ENCODE data around the gene LAT.
A peak's percentile ranks its signal among the peaks of the same experiment; 100 is the strongest.
"Not testable (repeated sequence)": the region's sequence is repeated elsewhere in the genome, so short reads cannot be mapped to it uniquely, and the experiment has no call there.

LAT gene

DNA sequence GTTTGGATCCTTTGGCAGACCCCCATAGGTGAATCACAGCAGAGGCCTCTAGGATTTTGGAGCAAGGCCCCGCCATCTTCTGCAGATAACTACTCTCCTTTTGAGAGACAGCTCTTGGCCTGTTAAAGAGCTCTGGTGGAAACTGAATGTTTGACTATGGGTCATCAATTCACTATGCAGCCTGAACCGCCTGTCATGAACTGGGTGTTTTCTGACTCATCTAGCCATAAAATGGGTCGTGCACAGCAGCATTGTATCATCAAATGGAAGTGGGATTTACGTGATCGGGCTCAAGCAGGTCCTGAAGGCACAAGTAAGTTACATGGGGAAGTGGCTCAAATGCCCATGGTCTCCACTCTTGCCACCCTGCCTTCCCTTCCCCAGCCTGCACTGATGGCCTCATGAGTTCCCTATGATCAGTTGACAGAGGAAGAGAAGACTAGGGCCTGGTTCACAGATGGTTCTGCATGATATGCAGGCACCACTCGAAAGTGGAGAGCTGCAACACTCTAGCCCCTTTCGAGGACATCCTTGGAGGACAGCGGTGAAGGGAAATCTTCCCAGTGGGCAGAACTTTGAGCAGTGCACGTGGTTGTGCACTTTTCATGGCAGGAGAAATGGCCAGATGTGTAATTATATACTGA is 19.8 kb downstream of the LAT start:
- DNase-seq; H3K9me3 ChIP-seq (ENCODE audit: control insufficient read depth, low read length); H3K27ac ChIP-seq (ENCODE audit: insufficient read depth, low read length, poor library complexity, severe bottlenecking); H3K4me3 ChIP-seq (ENCODE audit: insufficient read depth, low read depth, low read length, poor library complexity, severe bottlenecking); H3K36me3 ChIP-seq (ENCODE audit: control insufficient read depth, insufficient read depth, low read length); H3K27me3 ChIP-seq (replicated peaks; ENCODE audit: control insufficient read depth, insufficient read depth, low read length, poor library complexity, severe bottlenecking): not testable (repeated sequence)
- peaks cover 21% of the 10 kb centered on the region for H3K4me1 ChIP-seq (ENCODE audit: control insufficient read depth, insufficient read depth, low read length, poor library complexity, severe bottlenecking)

DNA sequence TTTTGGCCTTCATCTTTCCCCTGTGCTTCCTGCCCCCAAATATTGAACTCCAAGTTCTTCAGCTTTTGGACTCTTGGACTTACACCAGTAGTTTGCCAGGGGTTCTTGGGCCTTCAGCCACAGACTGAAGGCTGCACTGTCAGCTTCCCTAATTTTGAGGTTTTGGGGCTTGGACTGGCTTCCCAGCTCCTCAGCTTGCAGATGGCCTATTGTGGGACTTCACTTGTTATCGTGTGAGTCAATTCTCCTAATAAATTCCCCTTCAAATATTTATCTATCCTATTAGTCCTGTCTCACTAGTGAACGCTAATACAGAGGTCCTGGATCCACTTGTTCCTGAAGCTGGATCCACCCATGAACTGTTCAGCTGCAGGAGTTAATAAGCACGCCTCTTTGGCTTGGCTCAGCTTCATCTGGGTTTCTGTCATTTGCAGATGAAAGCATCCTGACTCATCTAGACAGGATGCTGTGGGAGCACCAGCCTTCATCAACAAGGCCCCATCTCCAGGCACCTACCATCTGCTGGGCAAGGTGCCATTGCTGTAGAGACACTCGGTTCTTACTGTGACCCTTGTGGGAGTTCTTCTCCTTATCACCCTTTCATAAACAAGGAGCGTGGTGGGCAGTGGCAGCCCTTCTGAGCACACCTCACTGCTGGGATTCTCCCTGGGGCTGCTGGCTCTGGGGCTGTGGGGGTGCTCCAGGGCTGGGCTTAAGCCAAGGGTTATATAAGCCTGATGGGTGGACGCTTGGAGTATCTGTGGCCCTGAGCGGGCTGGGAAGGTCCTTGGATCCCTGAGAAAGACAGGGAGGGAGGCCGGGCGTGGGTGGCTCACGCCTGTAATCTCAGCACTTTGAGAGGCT is 23.1 kb downstream of the LAT start:
- H3K9me3 ChIP-seq (ENCODE audit: control insufficient read depth, low read length), result no peaks in the 10 kb centered on the region
- peaks cover 38% of the 10 kb centered on the region for H3K4me1 ChIP-seq (ENCODE audit: control insufficient read depth, insufficient read depth, low read length, poor library complexity, severe bottlenecking)
- H3K27ac ChIP-seq (ENCODE audit: insufficient read depth, low read length, poor library complexity, severe bottlenecking), result peak overlapping the region; percentile 56
- no peak overlapping the region for H3K4me3 ChIP-seq (ENCODE audit: insufficient read depth, low read depth, low read length, poor library complexity, severe bottlenecking)
- no peaks in the 10 kb centered on the region for H3K27me3 ChIP-seq (replicated peaks; ENCODE audit: control insufficient read depth, insufficient read depth, low read length, poor library complexity, severe bottlenecking)
- no peaks in the 10 kb centered on the region for H3K36me3 ChIP-seq (ENCODE audit: control insufficient read depth, insufficient read depth, low read length)
- peak in 2 of 3 donors; percentile 23 to 59 for DNase-seq

DNA sequence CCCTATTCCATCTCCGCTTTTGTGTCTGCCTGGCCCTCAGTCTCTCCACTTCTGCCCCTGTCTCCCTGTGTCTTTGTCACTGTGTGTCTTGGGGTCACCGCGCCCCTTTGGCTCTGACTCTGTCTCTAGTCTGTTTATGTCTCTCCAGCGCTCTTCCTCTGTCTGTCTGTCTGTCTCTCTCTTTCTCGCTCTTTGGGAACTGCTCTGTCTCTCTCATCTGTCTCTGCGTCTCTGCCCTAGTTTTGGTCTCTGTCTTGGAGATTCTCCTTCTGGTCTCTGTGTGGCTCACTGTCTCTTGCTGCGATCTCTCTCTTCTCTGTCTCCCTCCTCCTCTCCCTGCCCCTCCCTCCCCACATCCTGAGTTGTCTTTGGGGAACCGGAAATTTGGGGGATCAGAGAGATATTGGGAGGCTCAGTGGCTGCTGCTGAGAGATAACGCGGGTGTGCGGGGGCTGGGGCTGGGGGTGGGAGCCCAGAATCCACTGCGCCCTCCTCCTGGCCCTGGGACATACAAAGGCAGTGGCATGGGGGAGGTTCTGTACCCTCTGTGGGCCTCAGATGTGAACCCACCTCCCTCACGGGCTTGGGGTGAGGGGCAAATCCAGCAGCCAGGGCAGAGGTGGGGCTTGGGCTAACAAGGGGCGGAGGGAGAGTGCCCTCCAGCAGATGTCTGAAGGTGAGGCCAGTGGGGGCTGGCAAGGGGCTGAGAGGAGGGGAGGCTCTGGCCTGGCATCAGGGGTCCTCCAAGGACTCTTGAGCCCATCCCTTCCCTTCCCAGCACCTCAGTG is 24.4 kb downstream of the LAT start:
- no peaks in the 10 kb centered on the region for H3K27me3 ChIP-seq (replicated peaks; ENCODE audit: control insufficient read depth, insufficient read depth, low read length, poor library complexity, severe bottlenecking)
- DNase-seq, result no peak
- peak overlapping the region; percentile 16 for H3K4me3 ChIP-seq (ENCODE audit: insufficient read depth, low read depth, low read length, poor library complexity, severe bottlenecking)
- no peaks in the 10 kb centered on the region for H3K36me3 ChIP-seq (ENCODE audit: control insufficient read depth, insufficient read depth, low read length)
- H3K9me3 ChIP-seq (ENCODE audit: control insufficient read depth, low read length), result no peaks in the 10 kb centered on the region
- H3K4me1 ChIP-seq (ENCODE audit: control insufficient read depth, insufficient read depth, low read length, poor library complexity, severe bottlenecking), result peaks cover 38% of the 10 kb centered on the region
- peak overlapping the region; percentile 56 for H3K27ac ChIP-seq (ENCODE audit: insufficient read depth, low read length, poor library complexity, severe bottlenecking)

DNA sequence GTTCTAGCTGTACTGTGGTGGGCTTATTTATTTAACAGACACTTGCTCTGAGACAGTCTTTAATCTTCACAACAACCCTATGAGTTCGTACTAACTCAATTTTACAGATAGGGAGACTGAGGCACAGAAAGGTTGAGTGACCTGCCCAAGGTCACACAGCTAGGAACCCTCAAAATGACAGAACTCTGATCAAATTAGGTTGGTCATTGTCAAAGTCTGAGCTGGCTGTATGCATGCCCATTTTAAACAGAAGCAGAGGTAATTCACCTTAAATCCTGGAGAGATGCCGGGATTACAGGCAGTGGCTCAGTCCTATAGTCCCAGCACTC is 24.9 kb downstream of the LAT start:
- no peaks in the 10 kb centered on the region for H3K27me3 ChIP-seq (replicated peaks; ENCODE audit: control insufficient read depth, insufficient read depth, low read length, poor library complexity, severe bottlenecking)
- H3K27ac ChIP-seq (ENCODE audit: insufficient read depth, low read length, poor library complexity, severe bottlenecking), result peak overlapping the region; percentile 56
- H3K4me1 ChIP-seq (ENCODE audit: control insufficient read depth, insufficient read depth, low read length, poor library complexity, severe bottlenecking), result peaks cover 38% of the 10 kb centered on the region
- no peak for DNase-seq
- no peaks in the 10 kb centered on the region for H3K36me3 ChIP-seq (ENCODE audit: control insufficient read depth, insufficient read depth, low read length)
- H3K9me3 ChIP-seq (ENCODE audit: control insufficient read depth, low read length), result no peaks in the 10 kb centered on the region
- no peak overlapping the region for H3K4me3 ChIP-seq (ENCODE audit: insufficient read depth, low read depth, low read length, poor library complexity, severe bottlenecking)

DNA sequence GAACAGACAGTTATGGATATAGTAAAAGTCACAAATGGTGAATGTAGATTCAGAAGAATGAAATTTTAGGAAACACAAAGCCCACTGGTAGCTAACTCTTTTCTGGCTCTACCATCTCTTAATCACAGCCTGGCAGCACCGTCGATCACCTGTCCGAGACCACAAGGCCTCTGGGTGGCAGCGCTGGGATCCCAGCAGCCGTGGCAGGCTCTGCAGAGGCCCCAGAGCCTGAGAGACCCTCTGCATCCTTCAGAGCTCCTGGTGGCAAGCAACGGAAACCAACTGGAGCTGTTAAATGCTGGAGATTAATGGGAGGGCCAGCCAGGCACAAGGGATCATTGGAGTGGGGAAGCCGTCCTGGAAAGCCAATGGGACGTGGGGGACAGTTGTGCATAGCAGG is 26.3 kb downstream of the LAT start:
- no peaks in the 10 kb centered on the region for H3K27me3 ChIP-seq (replicated peaks; ENCODE audit: control insufficient read depth, insufficient read depth, low read length, poor library complexity, severe bottlenecking)
- peaks cover 38% of the 10 kb centered on the region for H3K4me1 ChIP-seq (ENCODE audit: control insufficient read depth, insufficient read depth, low read length, poor library complexity, severe bottlenecking)
- H3K36me3 ChIP-seq (ENCODE audit: control insufficient read depth, insufficient read depth, low read length), result no peaks in the 10 kb centered on the region
- H3K4me3 ChIP-seq (ENCODE audit: insufficient read depth, low read depth, low read length, poor library complexity, severe bottlenecking), result no peak overlapping the region
- H3K27ac ChIP-seq (ENCODE audit: insufficient read depth, low read length, poor library complexity, severe bottlenecking), result no peak overlapping the region
- no peaks in the 10 kb centered on the region for H3K9me3 ChIP-seq (ENCODE audit: control insufficient read depth, low read length)
- no peak for DNase-seq

DNA sequence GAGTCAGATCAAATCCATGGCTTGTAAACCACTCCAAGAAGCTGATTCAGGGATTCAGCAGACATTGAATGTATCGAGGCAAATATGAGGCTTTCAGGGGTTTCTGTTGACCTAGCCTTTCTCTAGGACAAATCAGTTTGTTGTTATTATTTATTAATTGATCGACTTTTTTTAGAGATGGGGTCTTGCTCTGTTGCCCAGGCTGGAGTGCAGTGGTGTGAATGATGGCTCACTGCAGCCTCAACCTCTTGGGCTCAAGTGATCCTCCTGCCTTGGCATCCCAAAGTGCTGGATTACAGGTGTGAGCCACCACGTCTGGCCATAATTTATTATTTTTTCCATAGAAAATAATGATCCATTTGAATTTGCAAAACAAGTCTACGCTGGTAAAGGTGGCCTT is 27.0 kb downstream of the LAT start:
- H3K36me3 ChIP-seq (ENCODE audit: control insufficient read depth, insufficient read depth, low read length), result no peaks in the 10 kb centered on the region
- H3K4me1 ChIP-seq (ENCODE audit: control insufficient read depth, insufficient read depth, low read length, poor library complexity, severe bottlenecking), result peaks cover 38% of the 10 kb centered on the region
- no peak for DNase-seq
- no peaks in the 10 kb centered on the region for H3K27me3 ChIP-seq (replicated peaks; ENCODE audit: control insufficient read depth, insufficient read depth, low read length, poor library complexity, severe bottlenecking)
- peak overlapping the region; percentile 23 for H3K27ac ChIP-seq (ENCODE audit: insufficient read depth, low read length, poor library complexity, severe bottlenecking)
- H3K4me3 ChIP-seq (ENCODE audit: insufficient read depth, low read depth, low read length, poor library complexity, severe bottlenecking), result no peak overlapping the region
- no peaks in the 10 kb centered on the region for H3K9me3 ChIP-seq (ENCODE audit: control insufficient read depth, low read length)

DNA sequence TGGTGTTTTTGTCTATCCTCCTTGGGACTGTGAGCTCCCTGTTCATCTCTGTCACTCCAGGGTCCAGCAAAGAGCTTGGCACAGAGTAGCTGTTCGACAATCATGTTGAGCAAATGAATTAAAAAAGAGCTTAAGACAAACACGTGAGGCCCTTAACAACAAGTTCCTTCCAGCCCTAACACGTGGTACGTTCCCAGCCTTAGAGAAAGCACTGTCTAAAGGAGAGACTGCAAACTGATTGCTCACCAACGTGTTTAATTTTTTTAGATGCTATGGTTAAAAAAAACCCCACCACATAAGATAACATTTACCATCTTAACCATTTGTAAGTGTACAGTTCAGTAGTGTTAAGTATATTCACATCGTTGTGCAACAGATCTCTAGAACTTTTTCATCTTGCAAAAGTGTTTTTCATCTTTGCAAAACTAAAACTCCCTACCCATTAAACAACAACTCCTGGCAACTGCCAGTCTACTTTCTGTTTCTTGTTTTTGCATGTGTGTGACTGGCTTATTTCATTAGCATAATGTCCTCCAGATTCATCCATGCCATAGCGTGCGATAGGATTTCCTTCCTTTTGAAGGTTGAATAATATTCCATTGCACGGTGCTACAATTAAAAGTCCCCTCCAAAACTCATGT is 28.2 kb downstream of the LAT start:
- Histone ChIP-seq H3K4me3 (ENCODE audit: insufficient read depth, low read depth, low read length, poor library complexity, severe bottlenecking) (no peak overlapping the region), H3K4me1 (ENCODE audit: control insufficient read depth, insufficient read depth, low read length, poor library complexity, severe bottlenecking) (peaks cover 32% of the 10 kb centered on the region), H3K9me3 (ENCODE audit: control insufficient read depth, low read length) (no peaks in the 10 kb centered on the region), H3K27me3 (replicated peaks; ENCODE audit: control insufficient read depth, insufficient read depth, low read length, poor library complexity, severe bottlenecking) (no peaks in the 10 kb centered on the region), H3K36me3 (ENCODE audit: control insufficient read depth, insufficient read depth, low read length) (no peaks in the 10 kb centered on the region), H3K27ac (ENCODE audit: insufficient read depth, low read length, poor library complexity, severe bottlenecking) (peak overlapping the region; percentile 29)
- no peak for DNase-seq

DNA sequence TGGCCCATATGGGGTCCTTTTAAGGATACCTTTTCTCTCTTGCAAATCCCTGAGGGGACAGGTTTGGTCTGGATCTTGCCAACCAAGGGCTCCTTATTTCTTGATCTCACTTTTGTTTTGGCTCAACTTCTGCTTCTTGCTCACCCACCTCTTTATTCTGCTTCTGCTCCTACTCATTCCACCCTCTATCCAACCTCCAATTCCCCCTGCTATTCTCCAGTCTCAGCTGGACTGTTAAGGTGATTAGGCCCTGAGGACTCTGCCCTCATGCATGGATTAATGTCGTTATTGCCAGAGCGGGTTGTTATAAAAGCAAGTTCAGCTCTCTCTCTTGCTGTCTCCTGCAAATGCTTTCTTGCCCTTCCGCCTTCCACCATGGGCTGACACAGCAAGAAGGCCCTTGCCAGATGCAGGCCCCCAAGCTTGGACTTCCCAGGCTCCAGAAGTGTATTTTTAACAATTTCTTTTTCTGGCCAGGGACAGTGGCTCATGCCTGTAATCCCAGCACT is 29.8 kb downstream of the LAT start:
- no peak for DNase-seq
- Histone ChIP-seq H3K4me1 (ENCODE audit: control insufficient read depth, insufficient read depth, low read length, poor library complexity, severe bottlenecking) (peaks cover 16% of the 10 kb centered on the region), H3K27ac (ENCODE audit: insufficient read depth, low read length, poor library complexity, severe bottlenecking) (no peak overlapping the region), H3K4me3 (ENCODE audit: insufficient read depth, low read depth, low read length, poor library complexity, severe bottlenecking) (no peak overlapping the region), H3K27me3 (replicated peaks; ENCODE audit: control insufficient read depth, insufficient read depth, low read length, poor library complexity, severe bottlenecking) (no peaks in the 10 kb centered on the region), H3K36me3 (ENCODE audit: control insufficient read depth, insufficient read depth, low read length) (no peaks in the 10 kb centered on the region), H3K9me3 (ENCODE audit: control insufficient read depth, low read length) (no peaks in the 10 kb centered on the region)

DNA sequence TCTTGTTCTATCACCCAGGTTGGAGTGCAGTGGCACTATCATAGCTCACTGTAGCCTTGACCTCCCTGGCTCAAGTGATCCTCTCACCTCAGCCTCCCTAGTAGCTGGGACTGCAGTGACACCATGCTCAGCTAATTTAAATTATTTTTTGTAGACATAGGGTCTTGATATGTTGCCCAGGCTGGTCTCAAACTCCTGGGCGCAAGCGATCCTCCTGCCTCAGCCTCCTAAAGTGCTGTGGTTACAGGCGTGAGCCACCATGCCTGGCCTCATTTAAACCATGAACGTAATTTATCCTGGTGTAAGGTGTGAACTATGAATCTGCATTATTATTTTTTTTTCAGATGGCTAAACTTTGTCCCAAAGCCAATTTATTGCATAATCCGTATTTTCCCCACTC is 37.3 kb downstream of the LAT start:
- Histone ChIP-seq H3K4me1 (ENCODE audit: control insufficient read depth, insufficient read depth, low read length, poor library complexity, severe bottlenecking) (peaks cover 8% of the 10 kb centered on the region), H3K36me3 (ENCODE audit: control insufficient read depth, insufficient read depth, low read length) (no peaks in the 10 kb centered on the region), H3K9me3 (ENCODE audit: control insufficient read depth, low read length) (no peaks in the 10 kb centered on the region), H3K27ac (ENCODE audit: insufficient read depth, low read length, poor library complexity, severe bottlenecking) (no peak overlapping the region), H3K4me3 (ENCODE audit: insufficient read depth, low read depth, low read length, poor library complexity, severe bottlenecking) (no peak overlapping the region), H3K27me3 (replicated peaks; ENCODE audit: control insufficient read depth, insufficient read depth, low read length, poor library complexity, severe bottlenecking) (no peaks in the 10 kb centered on the region)
- no peak for DNase-seq

Data from effector memory CD4-positive, alpha-beta T cell (primary cell).